Vagina (tissue), 2 donors: ENCODE data around the gene TBC1D24.

Experiments used
- POLR2A ChIP-seq, 2 donors: fragments of 450-650 bp; IDR thresholded peaks; one replicate each; pipeline ENCODE4 v1.6.1; 2017; ENCODE audit warnings: antibody characterized with exemption in 2 of 2, mild to moderate bottlenecking in 2 of 2, moderate library complexity in 2 of 2
- TF ChIP-seq, protein P1 (sequence below), 3 experiments: fragments of 450-650 bp in 2 of 3; fragments of 200-600 bp in 1 of 3; sonication (generic) in 1 of 3; IDR thresholded peaks; one replicate each; pipeline ENCODE4 v1.5.1; 2017 to 2019; ENCODE audit warnings: antibody characterized with exemption in 3 of 3, mild to moderate bottlenecking in 2 of 3, moderate library complexity in 2 of 3

DNA sequence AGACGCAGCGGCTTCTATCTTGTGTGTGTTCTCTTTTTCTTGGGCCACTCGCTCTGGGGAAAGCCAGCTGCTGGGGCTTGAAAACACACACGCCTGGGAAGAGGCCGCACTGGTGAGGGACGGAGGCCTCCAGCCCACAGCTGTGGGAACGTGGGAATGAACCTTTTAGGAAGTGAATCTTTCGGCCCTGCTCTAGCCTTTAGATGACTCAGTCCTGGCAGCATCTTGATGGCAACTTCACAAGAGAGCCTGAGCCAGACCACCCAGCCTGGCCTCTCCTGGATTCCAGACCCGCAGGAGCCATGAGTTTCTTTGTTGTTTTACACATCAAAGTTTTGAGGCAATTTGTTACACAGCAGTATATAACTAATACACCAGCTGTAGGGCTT is 60.7 kb downstream of the TBC1D24 start:
- TF ChIP-seq, protein P1, sequence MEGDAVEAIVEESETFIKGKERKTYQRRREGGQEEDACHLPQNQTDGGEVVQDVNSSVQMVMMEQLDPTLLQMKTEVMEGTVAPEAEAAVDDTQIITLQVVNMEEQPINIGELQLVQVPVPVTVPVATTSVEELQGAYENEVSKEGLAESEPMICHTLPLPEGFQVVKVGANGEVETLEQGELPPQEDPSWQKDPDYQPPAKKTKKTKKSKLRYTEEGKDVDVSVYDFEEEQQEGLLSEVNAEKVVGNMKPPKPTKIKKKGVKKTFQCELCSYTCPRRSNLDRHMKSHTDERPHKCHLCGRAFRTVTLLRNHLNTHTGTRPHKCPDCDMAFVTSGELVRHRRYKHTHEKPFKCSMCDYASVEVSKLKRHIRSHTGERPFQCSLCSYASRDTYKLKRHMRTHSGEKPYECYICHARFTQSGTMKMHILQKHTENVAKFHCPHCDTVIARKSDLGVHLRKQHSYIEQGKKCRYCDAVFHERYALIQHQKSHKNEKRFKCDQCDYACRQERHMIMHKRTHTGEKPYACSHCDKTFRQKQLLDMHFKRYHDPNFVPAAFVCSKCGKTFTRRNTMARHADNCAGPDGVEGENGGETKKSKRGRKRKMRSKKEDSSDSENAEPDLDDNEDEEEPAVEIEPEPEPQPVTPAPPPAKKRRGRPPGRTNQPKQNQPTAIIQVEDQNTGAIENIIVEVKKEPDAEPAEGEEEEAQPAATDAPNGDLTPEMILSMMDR (IDR thresholded peaks at IDR 0.05): no peak
- TF ChIP-seq POLR2A (IDR thresholded peaks at IDR 0.05): no peak
